Measurements from ENCODE around the gene POLR2E. TPM values are rescaled to one million over a fixed set of nuclear protein-coding genes. Genes with fewer than 3 reads are reported as not detected.
A peak's percentile ranks its signal among the peaks of the same experiment; 100 is the strongest.

The POLR2E gene
- total and polyA plus RNA-seq, 8 donors, result 40.0 to 69.4 (median 61.3) TPM

GRCh38 chr19:1066748-1067340 is 28.3 kb downstream of the POLR2E start, which contains the start of gene ARHGAP45:
Gene ARHGAP45 (plus strand): TSS chr19:1067167. CDS start chr19:1067406, 239 bp downstream.
- intact Hi-C loops (cut with DNase I), result no loop called here

GRCh38 chr19:1066251-1066747 is 28.9 kb downstream of the POLR2E start:
- H3K27me3 ChIP-seq, result peaks cover 0 to 35% (median 2%) of the 10 kb centered on the region in 4 donors
- FAIRE-seq (no peak), DNase-seq (peak in 1 of 6 donors; percentile 70), ATAC-seq (no peak)
- H3K4me3 ChIP-seq, result peak overlapping the region in 1 of 4 donors; percentile 55
- no peaks in the 10 kb centered on the region for H3K36me3 ChIP-seq
- H3K4me1 ChIP-seq, result peaks cover 0 to 10% (median 9%) of the 10 kb centered on the region in 3 donors
- 27% methylated on average over 17 of the region's 17 CpGs for WGBS, 2 donors
- H3K9me3 ChIP-seq, result no peaks in the 10 kb centered on the region
- intact Hi-C loops (cut with DNase I), result no loop called here
- H3K27ac ChIP-seq, result no peak overlapping the region
- no peak for TF ChIP-seq CTCF (IDR thresholded peaks at IDR 0.05)

More at GRCh38 chr19:1066748-1067340, 28.3 kb downstream of the POLR2E start, which contains the start of gene ARHGAP45:
- H3K27me3 ChIP-seq, result peaks cover 0 to 35% (median 2%) of the 10 kb centered on the region in 4 donors
- peak; percentile 6 to 22 (median 18) for ATAC-seq
- peak within 1 kb of the TSS in 3 of 4 donors; percentile 18 to 55 (median 35) for H3K4me3 ChIP-seq
- DNase-seq, result peak in 1 of 6 donors; percentile 74
- TF ChIP-seq CTCF (IDR thresholded peaks at IDR 0.05), result no peak
- WGBS, 2 donors, result 5% methylated on average over 51 to 61 of the region's 61 CpGs
- H3K4me1 ChIP-seq, result peaks cover 0 to 10% (median 9%) of the 10 kb centered on the region in 3 donors
- no peaks in the 10 kb centered on the region for H3K36me3 ChIP-seq
- no peaks in the 10 kb centered on the region for H3K9me3 ChIP-seq
- no peak for FAIRE-seq
- H3K27ac ChIP-seq, result peak within 1 kb of the TSS in 2 of 4 donors; percentile 31 to 50

- intact Hi-C loops (cut with DNase I), result no loop called here
- peaks cover 0 to 31% (median 2%) of the 10 kb centered on the region in 4 donors for H3K27me3 ChIP-seq
- H3K36me3 ChIP-seq, result no peaks in the 10 kb centered on the region
- no peak for FAIRE-seq
- DNase-seq, result peak in 1 of 6 donors; percentile 61
- H3K4me1 ChIP-seq, result peaks cover 0 to 10% (median 9%) of the 10 kb centered on the region in 3 donors
- ATAC-seq, result peak in 3 of 4 donors; percentile 5 to 22 (median 8)
- H3K4me3 ChIP-seq, result no peak overlapping the region
- WGBS, 2 donors, result 42 to 44% methylated on average over 17 of the region's 17 CpGs
- H3K9me3 ChIP-seq, result no peaks in the 10 kb centered on the region
- no peak for TF ChIP-seq CTCF (IDR thresholded peaks at IDR 0.05)
- H3K27ac ChIP-seq, result no peak overlapping the region
Observed at GRCh38 chr19:1065606-1066109, 29.5 kb downstream of the POLR2E start.

- 8 to 10% methylated on average over 47 to 60 of the region's 60 CpGs for WGBS, 2 donors
- H3K27ac ChIP-seq, result no peak overlapping the region
- peaks cover 0 to 10% (median 9%) of the 10 kb centered on the region in 3 donors for H3K4me1 ChIP-seq
- H3K9me3 ChIP-seq, result no peaks in the 10 kb centered on the region
- H3K36me3 ChIP-seq, result no peaks in the 10 kb centered on the region
- intact Hi-C loops (cut with DNase I), result no loop called here
- H3K4me3 ChIP-seq, result no peak overlapping the region
- TF ChIP-seq CTCF (IDR thresholded peaks at IDR 0.05), result peak; percentile 63 to 90 (median 74)
- H3K27me3 ChIP-seq, result peaks cover 0 to 23% (median 2%) of the 10 kb centered on the region in 4 donors
- ATAC-seq (peak; percentile 81 to 83 (median 82)), FAIRE-seq (no peak), DNase-seq (peak in 4 of 6 donors; percentile 70 to 90 (median 80))
Observed at GRCh38 chr19:1064661-1065605, 30.2 kb downstream of the POLR2E start.
